Measurements from ENCODE around the gene NINJ1.

DNA sequence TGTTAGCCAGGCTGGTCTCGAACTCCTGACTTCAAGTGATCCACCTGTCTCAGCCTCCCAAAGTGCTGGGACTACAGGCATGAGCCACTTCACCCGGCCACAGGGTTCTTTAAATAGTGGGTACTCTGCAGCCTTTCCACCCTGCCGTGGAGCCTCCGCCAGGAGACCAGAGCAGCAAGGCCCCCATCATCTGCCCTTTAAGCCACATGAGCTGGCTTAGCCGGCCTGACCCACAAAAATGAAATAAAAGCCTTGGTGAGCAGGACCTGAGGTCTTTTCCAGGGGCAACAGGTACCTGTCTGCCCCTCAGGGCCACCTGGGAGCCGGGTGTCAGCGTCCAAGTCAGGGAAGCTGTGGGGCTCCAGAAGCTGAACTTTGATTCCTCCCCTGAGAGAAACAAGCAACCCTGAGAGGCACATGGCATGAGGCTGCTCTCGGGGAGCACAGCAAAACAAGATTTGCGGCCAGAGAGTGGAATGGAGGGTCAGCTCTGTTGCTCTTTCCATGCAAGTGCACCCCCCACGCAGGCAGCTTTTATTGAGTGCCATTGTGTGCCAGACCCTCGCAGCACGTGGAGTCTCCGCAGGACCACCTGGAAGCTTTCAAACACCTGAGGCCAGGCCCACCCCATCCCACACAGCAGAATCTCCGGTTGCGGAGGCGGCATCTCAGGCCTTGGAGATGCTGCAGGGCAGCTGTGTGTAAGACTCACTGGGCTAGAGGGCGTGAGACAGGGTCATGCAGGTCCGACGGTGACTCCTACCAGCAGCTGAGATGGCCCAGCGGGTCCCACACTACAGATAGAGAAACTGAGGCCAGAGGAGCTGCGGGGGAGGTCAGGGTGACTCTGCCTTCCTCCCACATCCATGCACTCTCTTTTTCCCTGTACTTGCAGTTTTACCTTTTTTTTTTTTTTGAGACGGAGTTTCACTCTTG, 45.1 kb upstream of the NINJ1 start:
- TF ChIP-seq, protein P1, sequence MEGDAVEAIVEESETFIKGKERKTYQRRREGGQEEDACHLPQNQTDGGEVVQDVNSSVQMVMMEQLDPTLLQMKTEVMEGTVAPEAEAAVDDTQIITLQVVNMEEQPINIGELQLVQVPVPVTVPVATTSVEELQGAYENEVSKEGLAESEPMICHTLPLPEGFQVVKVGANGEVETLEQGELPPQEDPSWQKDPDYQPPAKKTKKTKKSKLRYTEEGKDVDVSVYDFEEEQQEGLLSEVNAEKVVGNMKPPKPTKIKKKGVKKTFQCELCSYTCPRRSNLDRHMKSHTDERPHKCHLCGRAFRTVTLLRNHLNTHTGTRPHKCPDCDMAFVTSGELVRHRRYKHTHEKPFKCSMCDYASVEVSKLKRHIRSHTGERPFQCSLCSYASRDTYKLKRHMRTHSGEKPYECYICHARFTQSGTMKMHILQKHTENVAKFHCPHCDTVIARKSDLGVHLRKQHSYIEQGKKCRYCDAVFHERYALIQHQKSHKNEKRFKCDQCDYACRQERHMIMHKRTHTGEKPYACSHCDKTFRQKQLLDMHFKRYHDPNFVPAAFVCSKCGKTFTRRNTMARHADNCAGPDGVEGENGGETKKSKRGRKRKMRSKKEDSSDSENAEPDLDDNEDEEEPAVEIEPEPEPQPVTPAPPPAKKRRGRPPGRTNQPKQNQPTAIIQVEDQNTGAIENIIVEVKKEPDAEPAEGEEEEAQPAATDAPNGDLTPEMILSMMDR (IDR thresholded peaks at IDR 0.05), result no peak
- no peak for TF ChIP-seq POLR2A (IDR thresholded peaks at IDR 0.05)
